ENCODE data around the gene INSYN2B.

DNA sequence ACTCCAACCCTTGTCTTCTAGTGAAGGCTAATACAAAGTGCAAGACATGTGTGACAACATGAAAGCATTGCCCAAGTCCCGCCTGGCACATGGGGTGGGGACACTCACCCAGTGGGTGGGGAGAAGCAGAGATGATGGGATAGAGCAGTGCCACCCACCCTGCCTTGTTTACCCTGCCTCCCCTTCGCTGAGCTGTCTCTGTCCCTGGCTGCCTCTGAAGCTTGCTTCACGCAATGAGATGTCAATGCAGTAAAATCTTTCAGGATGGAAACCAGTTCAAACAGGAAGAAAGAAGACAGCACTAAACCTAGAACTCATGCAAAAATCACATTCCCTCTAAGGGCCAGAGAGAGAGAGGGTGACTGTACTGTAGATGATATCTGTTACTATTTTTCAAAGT is 148.0 kb downstream of the INSYN2B start:
- TF ChIP-seq CHD1 (IDR thresholded peaks at IDR 0.05; ENCODE audit: low read depth, low read length): no peak
- no peak for TF ChIP-seq CTCF (conservative IDR thresholded peaks at IDR 0.05; ENCODE audit: low read depth, low read length)
- no peak for TF ChIP-seq FOS (IDR thresholded peaks at IDR 0.05; ENCODE audit: low read depth, low read length)
- TF ChIP-seq, protein P1, sequence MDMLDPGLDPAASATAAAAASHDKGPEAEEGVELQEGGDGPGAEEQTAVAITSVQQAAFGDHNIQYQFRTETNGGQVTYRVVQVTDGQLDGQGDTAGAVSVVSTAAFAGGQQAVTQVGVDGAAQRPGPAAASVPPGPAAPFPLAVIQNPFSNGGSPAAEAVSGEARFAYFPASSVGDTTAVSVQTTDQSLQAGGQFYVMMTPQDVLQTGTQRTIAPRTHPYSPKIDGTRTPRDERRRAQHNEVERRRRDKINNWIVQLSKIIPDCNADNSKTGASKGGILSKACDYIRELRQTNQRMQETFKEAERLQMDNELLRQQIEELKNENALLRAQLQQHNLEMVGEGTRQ (IDR thresholded peaks at IDR 0.05; ENCODE audit: low read depth, low read length): no peak
- no peak for TF ChIP-seq POLR2A (IDR thresholded peaks at IDR 0.05; ENCODE audit: low read depth, low read length)
- no peak for TF ChIP-seq MAZ (IDR thresholded peaks at IDR 0.05; ENCODE audit: borderline replicate concordance, low read depth, low read length)
